Suprapubic skin (tissue), 4 donors: ENCODE data around the gene EOMES. TPM values are rescaled to one million over a fixed set of nuclear protein-coding genes. Genes with fewer than 3 reads are reported as not detected.

Experiments used
- DNase-seq, 2 donors: peaks; one replicate each; pipeline ENCODE4 v3.0.0-alpha.2; 2019; ENCODE audit warnings: low spot score in 2 of 2
- H3K27ac ChIP-seq: fragments of 200-600 bp; sonication (generic); one replicate; pipeline ENCODE4 v1.5.1; 2019
- H3K27me3 ChIP-seq: fragments of 200-600 bp; sonication (generic); one replicate; pipeline ENCODE4 v1.5.1; 2019
- H3K36me3 ChIP-seq: fragments of 200-600 bp; sonication (generic); one replicate; pipeline ENCODE4 v1.5.1; 2019
- H3K4me1 ChIP-seq: fragments of 200-600 bp; sonication (generic); one replicate; pipeline ENCODE4 v1.5.1; 2019
- H3K4me3 ChIP-seq: fragments of 200-600 bp; sonication (generic); one replicate; pipeline ENCODE4 v1.5.1; 2019; ENCODE audit warnings: mild to moderate bottlenecking
- H3K9me3 ChIP-seq: fragments of 200-600 bp; sonication (generic); one replicate; pipeline ENCODE4 v1.5.1; 2019
- CTCF ChIP-seq, 2 donors: fragments of 200-600 bp in 1 of 2; fragments of 450-650 bp in 1 of 2; sonication (generic) in 1 of 2; IDR thresholded peaks; one replicate each; pipeline ENCODE4 v1.5.1; 2016 to 2019; ENCODE audit warnings: antibody characterized with exemption in 2 of 2, mild to moderate bottlenecking in 1 of 2, moderate library complexity in 1 of 2
- EP300 ChIP-seq: sonication (generic); formaldehyde crosslinking; IDR thresholded peaks from one replicate; pipeline ENCODE4 v1.6.1; 2017; ENCODE audit warnings: antibody characterized with exemption
- POLR2A ChIP-seq, 2 donors: fragments of 450-650 bp; IDR thresholded peaks; one replicate each; pipeline ENCODE4 v1.6.1; 2017; ENCODE audit warnings: antibody characterized with exemption in 2 of 2, mild to moderate bottlenecking in 2 of 2, moderate library complexity in 2 of 2
- POLR2AphosphoS5 ChIP-seq, 3 donors: sonication (generic); formaldehyde crosslinking; IDR thresholded peaks; one replicate each; pipeline ENCODE4 v1.6.1; 2017; ENCODE audit warnings: antibody characterized with exemption in 3 of 3
- WGBS: methylation state at CpG from one replicate; pipeline ENCODE4 v1.1.5; 2018; 5-methylcytosine and 5-hydroxymethylcytosine counted together
- total RNA-seq, 4 donors: library from RNA; depleted of rRNA; stranded (reverse); fragments of >200 nt; gene quantifications; one replicate each; pipeline ENCODE4 v1.1.0, GENCODE V29; 2016

Gene EOMES
- total RNA-seq, 4 donors from 2014 or later, result not detected

- Histone ChIP-seq H3K4me3 (no peak overlapping the region), H3K27ac (no peak overlapping the region), H3K36me3 (no peaks in the 10 kb centered on the region), H3K27me3 (no peaks in the 10 kb centered on the region), H3K4me1 (peaks cover 17% of the 10 kb centered on the region), H3K9me3 (no peaks in the 10 kb centered on the region)
- WGBS, result 72% methylated on average over 2 of the region's 2 CpGs
- no peak for DNase-seq
- TF ChIP-seq POLR2A (IDR thresholded peaks at IDR 0.05) (no peak), POLR2AphosphoS5 (IDR thresholded peaks at IDR 0.05) (no peak), EP300 (no peak), CTCF (IDR thresholded peaks at IDR 0.05) (no peak)
Observed at GRCh38 chr3:27673701-27674100, 48.4 kb downstream of the EOMES start.

GRCh38 chr3:27671101-27671500 is 51.0 kb downstream of the EOMES start:
- DNase-seq, result no peak
- WGBS, result 87% methylated on average over 6 of the region's 6 CpGs

GRCh38 chr3:27670619-27671018 is 51.5 kb downstream of the EOMES start:
- peaks cover 4% of the 10 kb centered on the region for H3K4me1 ChIP-seq
- H3K4me3 ChIP-seq, result no peak overlapping the region
- H3K36me3 ChIP-seq, result no peaks in the 10 kb centered on the region
- no peak overlapping the region for H3K27ac ChIP-seq
- no peaks in the 10 kb centered on the region for H3K27me3 ChIP-seq
- DNase-seq, result no peak
- no peaks in the 10 kb centered on the region for H3K9me3 ChIP-seq
- TF ChIP-seq POLR2AphosphoS5 (IDR thresholded peaks at IDR 0.05) (no peak), POLR2A (IDR thresholded peaks at IDR 0.05) (no peak), EP300 (no peak), CTCF (IDR thresholded peaks at IDR 0.05) (no peak)

More at GRCh38 chr3:27671101-27671500, 51.0 kb downstream of the EOMES start:
- no peak overlapping the region for H3K4me3 ChIP-seq
- no peak for TF ChIP-seq POLR2AphosphoS5 (IDR thresholded peaks at IDR 0.05)
- no peak for TF ChIP-seq POLR2A (IDR thresholded peaks at IDR 0.05)
- no peak for TF ChIP-seq CTCF (IDR thresholded peaks at IDR 0.05)
- TF ChIP-seq EP300, result no peak
- no peaks in the 10 kb centered on the region for H3K27me3 ChIP-seq
- no peaks in the 10 kb centered on the region for H3K36me3 ChIP-seq
- H3K4me1 ChIP-seq, result peaks cover 5% of the 10 kb centered on the region
- H3K9me3 ChIP-seq, result no peaks in the 10 kb centered on the region
- H3K27ac ChIP-seq, result no peak overlapping the region

GRCh38 chr3:27669591-27669990 is 52.5 kb downstream of the EOMES start:
- Histone ChIP-seq H3K27ac (no peak overlapping the region), H3K9me3 (no peaks in the 10 kb centered on the region), H3K4me1 (no peaks in the 10 kb centered on the region), H3K27me3 (no peaks in the 10 kb centered on the region), H3K4me3 (no peak overlapping the region), H3K36me3 (no peaks in the 10 kb centered on the region)
- 89% methylated on average over 2 of the region's 2 CpGs for WGBS
- TF ChIP-seq EP300 (no peak), CTCF (IDR thresholded peaks at IDR 0.05) (no peak), POLR2A (IDR thresholded peaks at IDR 0.05) (no peak), POLR2AphosphoS5 (IDR thresholded peaks at IDR 0.05) (no peak)
- DNase-seq, result no peak

- H3K4me3 ChIP-seq, result no peak overlapping the region
- H3K36me3 ChIP-seq, result no peaks in the 10 kb centered on the region
- DNase-seq, result no peak
- no peaks in the 10 kb centered on the region for H3K27me3 ChIP-seq
- H3K9me3 ChIP-seq, result no peaks in the 10 kb centered on the region
- no peak for TF ChIP-seq CTCF (IDR thresholded peaks at IDR 0.05)
- TF ChIP-seq POLR2A (IDR thresholded peaks at IDR 0.05), result no peak
- TF ChIP-seq POLR2AphosphoS5 (IDR thresholded peaks at IDR 0.05), result no peak
- TF ChIP-seq EP300, result no peak
- H3K4me1 ChIP-seq, result no peaks in the 10 kb centered on the region
- WGBS, result 74% methylated on average over 2 of the region's 2 CpGs
- no peak overlapping the region for H3K27ac ChIP-seq
Observed at GRCh38 chr3:27667751-27668150, 54.4 kb downstream of the EOMES start.
